WTC11 (cell line): ENCODE measurements around the gene ASCC3. TPM values are rescaled to one million over a fixed set of nuclear protein-coding genes. Genes with fewer than 3 reads are reported as not detected.

Experiments
- ATAC-seq: fragments of 200-7000 bp; cut with Tn5 transposase; 2 replicates; pipeline ENCODE4 v1.10.0; 2021; ENCODE audit warnings: mild to moderate bottlenecking, moderate library complexity
- CTCF ChIA-PET: fragments of 300-600 bp; sonication (Branson Sonifier 250); formaldehyde crosslinking; loops from one replicate; lab custom pipeline; 2021; ENCODE audit warnings: antibody characterized with exemption; lab: Charles Lee
- POLR2A ChIA-PET: fragments of 350-600 bp; sonication (Branson Sonifier 250); formaldehyde crosslinking; loops from one replicate; lab custom pipeline; 2021; ENCODE audit warnings: antibody characterized with exemption; lab: Charles Lee
- DNase-seq: peaks from one replicate; pipeline ENCODE4 v3.0.0; 2021; ENCODE audit warnings: low spot score
- H3K27ac Mint-ChIP-seq: 2 replicates; pipeline ENCODE4 v1.8.0; 2021; ENCODE audit warnings: mixed read lengths
- H3K27me3 Mint-ChIP-seq: 2 replicates; pipeline ENCODE4 v1.8.0; 2021; ENCODE audit warnings: low read depth, mild to moderate bottlenecking, moderate library complexity, mixed read lengths
- H3K36me3 Mint-ChIP-seq: 2 replicates; pipeline ENCODE4 v1.8.0; 2021; ENCODE audit warnings: mixed read lengths
- H3K4me1 Mint-ChIP-seq: 2 replicates; pipeline ENCODE4 v1.8.0; 2022; ENCODE audit warnings: mixed read lengths
- H3K4me3 Mint-ChIP-seq: 2 replicates; pipeline ENCODE4 v1.8.0; 2021; ENCODE audit warnings: mild to moderate bottlenecking, moderate library complexity, mixed read lengths
- H3K9me3 Mint-ChIP-seq: 2 replicates; pipeline ENCODE4 v1.8.0; 2021; ENCODE audit warnings: mixed read lengths
- CBFB ChIP-seq: sonication (generic); formaldehyde crosslinking; IDR thresholded peaks from 2 replicates; pipeline ENCODE4 v1.8.1; 2022; ENCODE audit warnings: mild to moderate bottlenecking, low read depth, missing genetic modification reagents
- CREB1 ChIP-seq: sonication (generic); formaldehyde crosslinking; IDR thresholded peaks from 2 replicates; pipeline ENCODE4 v1.8.0; 2023; ENCODE audit warnings: mild to moderate bottlenecking, missing genetic modification reagents
- ELF4 ChIP-seq: sonication (generic); formaldehyde crosslinking; IDR thresholded peaks from 2 replicates; pipeline ENCODE4 v1.8.1; 2022; ENCODE audit warnings: low read depth, mild to moderate bottlenecking, moderate library complexity, missing genetic modification reagents
- FOXP1 ChIP-seq: sonication (generic); formaldehyde crosslinking; IDR thresholded peaks from 2 replicates; pipeline ENCODE4 v1.8.0; 2022; ENCODE audit warnings: missing genetic modification reagents, mild to moderate bottlenecking, moderate library complexity, borderline replicate concordance
- GABPB1 ChIP-seq: sonication (generic); formaldehyde crosslinking; IDR thresholded peaks from 2 replicates; pipeline ENCODE4 v1.8.1; 2023; ENCODE audit warnings: mild to moderate bottlenecking, missing genetic modification reagents
- GRHL2 ChIP-seq: fragments of 250-450 bp; sonication (Bioruptor Pico); IDR thresholded peaks from 2 replicates; pipeline ENCODE4 v1.8.0; 2022; ENCODE audit warnings: mild to moderate bottlenecking, moderate library complexity; ENCODE audit not compliant: insufficient replicate concordance, severe bottlenecking
- IRF2 ChIP-seq: sonication (generic); formaldehyde crosslinking; IDR thresholded peaks from 2 replicates; pipeline ENCODE4 v1.8.0; 2022; ENCODE audit warnings: low read depth, missing genetic modification reagents, borderline replicate concordance
- JUN ChIP-seq: sonication (generic); formaldehyde crosslinking; IDR thresholded peaks from 2 replicates; pipeline ENCODE4 v1.8.0; 2023; ENCODE audit warnings: mild to moderate bottlenecking, missing genetic modification reagents
- NFATC4 ChIP-seq: fragments of 250-450 bp; sonication (Bioruptor Pico); IDR thresholded peaks from 2 replicates; pipeline ENCODE4 v1.9.0; 2021; ENCODE audit warnings: mild to moderate bottlenecking
- NFYB ChIP-seq: sonication (generic); formaldehyde crosslinking; conservative IDR thresholded peaks from 2 replicates; pipeline ENCODE4 v1.8.0; 2022; ENCODE audit warnings: low read depth, missing genetic modification reagents
- NR1H2 ChIP-seq: sonication (generic); formaldehyde crosslinking; IDR thresholded peaks from 2 replicates; pipeline ENCODE4 v1.9.0; 2021; ENCODE audit warnings: mild to moderate bottlenecking, moderate library complexity, missing genetic modification reagents
- NR2C2 ChIP-seq: sonication (generic); formaldehyde crosslinking; IDR thresholded peaks from 2 replicates; pipeline ENCODE4 v1.8.0; 2022; ENCODE audit warnings: mild to moderate bottlenecking, missing genetic modification reagents
- OVOL2 ChIP-seq: fragments of 250-450 bp; sonication (Bioruptor Pico); IDR thresholded peaks from 2 replicates; pipeline ENCODE4 v1.9.0; 2021; ENCODE audit warnings: mild to moderate bottlenecking, borderline replicate concordance
- PRRX2 ChIP-seq: fragments of 250-450 bp; sonication (Bioruptor Pico); IDR thresholded peaks from 2 replicates; pipeline ENCODE4 v1.8.0; 2021; ENCODE audit warnings: mild to moderate bottlenecking
- ZNF396 ChIP-seq: fragments of 250-450 bp; sonication (Bioruptor Pico); IDR thresholded peaks from 2 replicates; pipeline ENCODE4 v1.8.0; 2021; ENCODE audit warnings: mild to moderate bottlenecking, moderate library complexity, borderline replicate concordance
- ZNF423 ChIP-seq: fragments of 250-450 bp; sonication (Bioruptor Pico); IDR thresholded peaks from 2 replicates; pipeline ENCODE4 v2.1.2; 2022; ENCODE audit warnings: mild to moderate bottlenecking, moderate library complexity
- total RNA-seq: library from RNA; stranded (reverse); gene quantifications from 3 replicates; pipeline ENCODE4 v1.2.3, GENCODE V29; 2021
- TF ChIP-seq, protein P1 (sequence below): sonication (generic); formaldehyde crosslinking; IDR thresholded peaks from 2 replicates; pipeline ENCODE4 v1.8.1; 2022; ENCODE audit warnings: low read depth, mild to moderate bottlenecking, moderate library complexity, missing genetic modification reagents, borderline replicate concordance
- TF ChIP-seq, protein P2 (sequence below): sonication (generic); formaldehyde crosslinking; IDR thresholded peaks from 2 replicates; pipeline ENCODE4 v1.8.0; 2022; ENCODE audit warnings: mild to moderate bottlenecking, missing genetic modification reagents
- TF ChIP-seq, protein P3 (sequence below): sonication (generic); formaldehyde crosslinking; IDR thresholded peaks from 2 replicates; pipeline ENCODE4 v1.8.0; 2023; ENCODE audit warnings: missing genetic modification reagents
- TF ChIP-seq, protein P4 (sequence below): fragments of 250-450 bp; sonication (Bioruptor Pico); IDR thresholded peaks from 2 replicates; pipeline ENCODE4 v1.8.0; 2021; ENCODE audit warnings: mild to moderate bottlenecking

Gene ASCC3
- total RNA-seq, 1 experiment from 2014 or later = 80.7 TPM

DNA sequence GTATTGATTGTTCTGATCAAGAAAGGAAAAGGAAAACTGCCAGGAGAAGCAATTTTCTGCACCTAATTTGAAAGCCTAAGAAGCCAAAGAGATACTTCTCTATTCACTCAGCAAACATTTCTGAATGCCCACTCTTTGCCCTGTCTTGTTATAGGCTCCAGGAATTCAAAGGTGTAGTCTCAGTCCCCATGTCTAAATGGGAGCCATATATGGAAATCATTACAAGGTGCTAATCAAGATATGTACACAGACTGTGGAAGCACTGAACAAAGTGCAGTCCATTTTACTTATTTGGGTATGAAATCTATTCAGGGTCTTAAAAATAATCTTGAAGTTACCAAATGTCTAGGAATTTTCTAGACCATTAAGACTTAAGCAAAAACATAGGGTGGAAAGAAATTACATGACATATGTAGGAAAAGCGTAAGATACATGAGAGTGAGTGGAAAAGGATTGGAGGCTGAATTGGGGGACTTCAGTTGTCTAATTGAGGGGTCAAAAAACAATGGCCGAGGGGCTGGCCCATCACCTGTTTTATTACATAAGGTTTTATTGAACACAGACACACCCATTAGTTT is 39.0 kb upstream of the ASCC3 start (continued):
- TF ChIP-seq ZNF423 (CRISPR knock-in tag) (no peak), NFATC4 (CRISPR knock-in tag) (no peak)
- TF ChIP-seq, protein P1, sequence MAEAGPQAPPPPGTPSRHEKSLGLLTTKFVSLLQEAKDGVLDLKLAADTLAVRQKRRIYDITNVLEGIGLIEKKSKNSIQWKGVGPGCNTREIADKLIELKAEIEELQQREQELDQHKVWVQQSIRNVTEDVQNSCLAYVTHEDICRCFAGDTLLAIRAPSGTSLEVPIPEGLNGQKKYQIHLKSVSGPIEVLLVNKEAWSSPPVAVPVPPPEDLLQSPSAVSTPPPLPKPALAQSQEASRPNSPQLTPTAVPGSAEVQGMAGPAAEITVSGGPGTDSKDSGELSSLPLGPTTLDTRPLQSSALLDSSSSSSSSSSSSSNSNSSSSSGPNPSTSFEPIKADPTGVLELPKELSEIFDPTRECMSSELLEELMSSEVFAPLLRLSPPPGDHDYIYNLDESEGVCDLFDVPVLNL = no peak

DNA sequence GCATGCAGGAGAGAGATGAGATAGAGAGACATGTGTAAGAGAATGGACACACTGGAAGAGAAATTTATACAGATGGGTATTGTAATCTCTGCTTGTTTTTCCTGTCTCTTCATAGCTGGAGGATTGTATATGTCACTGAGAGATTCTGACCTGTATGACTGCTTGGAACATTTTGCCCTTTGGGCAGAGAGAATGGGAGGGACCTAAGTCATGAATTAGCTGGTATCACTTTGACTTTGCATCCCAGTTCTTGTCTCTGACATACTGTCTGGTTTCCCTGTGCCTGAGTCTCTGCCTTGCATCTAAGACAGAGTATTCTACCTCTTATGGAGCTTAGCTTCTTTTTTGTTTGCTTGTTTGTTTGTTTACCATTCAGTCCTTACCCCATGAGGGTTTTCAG is 37.0 kb upstream of the ASCC3 start:
- POLR2A ChIA-PET = no interaction called here
- ATAC-seq (no peak), DNase-seq (no peak)
- Mint-ChIP-seq H3K27me3 (no peaks in the 10 kb centered on the region), H3K4me3 (no peak overlapping the region), H3K4me1 (peaks cover 5% of the 10 kb centered on the region), H3K27ac (no peak overlapping the region), H3K9me3 (0 out of 2 replicates have a peak, but pooled peaks cover 5% of the 10 kb centered on the region), H3K36me3 (no peaks in the 10 kb centered on the region)
- CTCF ChIA-PET = no interaction called here
- TF ChIP-seq CREB1 (CRISPR knock-in tag) (no peak), ZNF396 (no peak), NFATC4 (CRISPR knock-in tag) (no peak), JUN (CRISPR knock-in tag) (no peak), NR2C2 (CRISPR knock-in tag) (no peak), NFYB (CRISPR knock-in tag) (no peak), PRRX2 (CRISPR knock-in tag) (no peak), ELF4 (CRISPR knock-in tag) (no peak), GRHL2 (no peak), OVOL2 (CRISPR knock-in tag) (no peak), NR1H2 (CRISPR knock-in tag) (no peak), FOXP1 (no peak), IRF2 (CRISPR knock-in tag) (no peak), CBFB (CRISPR knock-in tag) (no peak), GABPB1 (CRISPR knock-in tag) (no peak)
- TF ChIP-seq, protein P2, sequence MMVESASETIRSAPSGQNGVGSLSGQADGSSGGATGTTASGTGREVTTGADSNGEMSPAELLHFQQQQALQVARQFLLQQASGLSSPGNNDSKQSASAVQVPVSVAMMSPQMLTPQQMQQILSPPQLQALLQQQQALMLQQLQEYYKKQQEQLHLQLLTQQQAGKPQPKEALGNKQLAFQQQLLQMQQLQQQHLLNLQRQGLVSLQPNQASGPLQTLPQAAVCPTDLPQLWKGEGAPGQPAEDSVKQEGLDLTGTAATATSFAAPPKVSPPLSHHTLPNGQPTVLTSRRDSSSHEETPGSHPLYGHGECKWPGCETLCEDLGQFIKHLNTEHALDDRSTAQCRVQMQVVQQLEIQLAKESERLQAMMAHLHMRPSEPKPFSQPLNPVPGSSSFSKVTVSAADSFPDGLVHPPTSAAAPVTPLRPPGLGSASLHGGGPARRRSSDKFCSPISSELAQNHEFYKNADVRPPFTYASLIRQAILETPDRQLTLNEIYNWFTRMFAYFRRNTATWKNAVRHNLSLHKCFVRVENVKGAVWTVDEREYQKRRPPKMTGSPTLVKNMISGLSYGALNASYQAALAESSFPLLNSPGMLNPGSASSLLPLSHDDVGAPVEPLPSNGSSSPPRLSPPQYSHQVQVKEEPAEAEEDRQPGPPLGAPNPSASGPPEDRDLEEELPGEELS (CRISPR knock-in tag) = no peak
- TF ChIP-seq, protein P1 = no peak
- TF ChIP-seq, protein P3, sequence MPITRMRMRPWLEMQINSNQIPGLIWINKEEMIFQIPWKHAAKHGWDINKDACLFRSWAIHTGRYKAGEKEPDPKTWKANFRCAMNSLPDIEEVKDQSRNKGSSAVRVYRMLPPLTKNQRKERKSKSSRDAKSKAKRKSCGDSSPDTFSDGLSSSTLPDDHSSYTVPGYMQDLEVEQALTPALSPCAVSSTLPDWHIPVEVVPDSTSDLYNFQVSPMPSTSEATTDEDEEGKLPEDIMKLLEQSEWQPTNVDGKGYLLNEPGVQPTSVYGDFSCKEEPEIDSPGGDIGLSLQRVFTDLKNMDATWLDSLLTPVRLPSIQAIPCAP (CRISPR knock-in tag) = no peak
- TF ChIP-seq, protein P4, sequence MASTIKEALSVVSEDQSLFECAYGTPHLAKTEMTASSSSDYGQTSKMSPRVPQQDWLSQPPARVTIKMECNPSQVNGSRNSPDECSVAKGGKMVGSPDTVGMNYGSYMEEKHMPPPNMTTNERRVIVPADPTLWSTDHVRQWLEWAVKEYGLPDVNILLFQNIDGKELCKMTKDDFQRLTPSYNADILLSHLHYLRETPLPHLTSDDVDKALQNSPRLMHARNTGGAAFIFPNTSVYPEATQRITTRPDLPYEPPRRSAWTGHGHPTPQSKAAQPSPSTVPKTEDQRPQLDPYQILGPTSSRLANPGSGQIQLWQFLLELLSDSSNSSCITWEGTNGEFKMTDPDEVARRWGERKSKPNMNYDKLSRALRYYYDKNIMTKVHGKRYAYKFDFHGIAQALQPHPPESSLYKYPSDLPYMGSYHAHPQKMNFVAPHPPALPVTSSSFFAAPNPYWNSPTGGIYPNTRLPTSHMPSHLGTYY (CRISPR knock-in tag) = no peak
- TF ChIP-seq, all 79 proteins: peak for 0
